WTC11 (cell line): ENCODE data around the gene CCR6.

Experiments
- ESRRA ChIP-seq: sonication (generic); formaldehyde crosslinking; IDR thresholded peaks from 2 replicates; pipeline ENCODE4 v1.8.1; 2022; ENCODE audit warnings: mild to moderate bottlenecking, missing genetic modification reagents, borderline replicate concordance
- NFE2L1 ChIP-seq: sonication (generic); formaldehyde crosslinking; IDR thresholded peaks from 2 replicates; pipeline ENCODE4 v1.8.1; 2023; ENCODE audit warnings: missing genetic modification reagents
- NFYB ChIP-seq: sonication (generic); formaldehyde crosslinking; conservative IDR thresholded peaks from 2 replicates; pipeline ENCODE4 v1.8.0; 2022; ENCODE audit warnings: low read depth, missing genetic modification reagents
- TEAD1 ChIP-seq: sonication (generic); formaldehyde crosslinking; IDR thresholded peaks from 2 replicates; pipeline ENCODE4 v1.8.0; 2022; ENCODE audit warnings: mild to moderate bottlenecking, missing genetic modification reagents
- ZNF121 ChIP-seq: sonication (generic); formaldehyde crosslinking; IDR thresholded peaks from 2 replicates; pipeline ENCODE4 v1.8.0; 2023; ENCODE audit warnings: missing genetic modification reagents
- ZNF317 ChIP-seq: sonication (generic); formaldehyde crosslinking; IDR thresholded peaks from 2 replicates; pipeline ENCODE4 v1.8.1; 2023; ENCODE audit warnings: low read depth, mild to moderate bottlenecking, moderate library complexity, missing genetic modification reagents, borderline replicate concordance
- TF ChIP-seq, protein P1 (sequence below): fragments of 200-600 bp; IDR thresholded peaks from 2 replicates; pipeline ENCODE4 v1.8.0; 2022; ENCODE audit warnings: antibody characterized with exemption
- TF ChIP-seq, protein P2 (sequence below): sonication (generic); formaldehyde crosslinking; IDR thresholded peaks from 2 replicates; pipeline ENCODE4 v1.8.0; 2022; ENCODE audit warnings: mild to moderate bottlenecking, missing genetic modification reagents
- TF ChIP-seq, protein P3 (sequence below): sonication (generic); formaldehyde crosslinking; IDR thresholded peaks from 2 replicates; pipeline ENCODE4 v1.8.1; 2023; ENCODE audit warnings: mild to moderate bottlenecking, missing genetic modification reagents, borderline replicate concordance
- TF ChIP-seq, protein P4 (sequence below): sonication (generic); formaldehyde crosslinking; conservative IDR thresholded peaks from 2 replicates; pipeline ENCODE4 v1.8.1; 2023; ENCODE audit warnings: mild to moderate bottlenecking, low read depth, missing genetic modification reagents, moderate library complexity

DNA sequence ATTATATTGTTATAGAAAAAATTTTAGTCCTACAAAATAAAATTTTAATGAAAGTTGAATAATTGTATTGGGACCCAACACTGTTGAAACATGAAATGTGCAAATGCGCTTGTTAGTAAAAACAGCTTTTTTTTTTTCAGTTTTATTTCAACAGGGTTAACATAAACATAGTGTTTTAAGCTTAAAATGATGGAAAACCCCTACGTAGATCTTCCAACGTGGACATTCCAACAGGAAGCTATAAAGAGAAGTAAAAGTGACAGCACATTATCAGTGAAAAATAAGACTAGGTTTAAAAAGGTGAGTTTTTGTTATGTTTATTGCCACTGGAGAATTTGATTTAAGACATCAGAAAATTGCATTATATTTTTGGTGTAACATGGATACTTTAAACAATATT lies 41.4 kb downstream of the CCR6 start:
- TF ChIP-seq, protein P1, sequence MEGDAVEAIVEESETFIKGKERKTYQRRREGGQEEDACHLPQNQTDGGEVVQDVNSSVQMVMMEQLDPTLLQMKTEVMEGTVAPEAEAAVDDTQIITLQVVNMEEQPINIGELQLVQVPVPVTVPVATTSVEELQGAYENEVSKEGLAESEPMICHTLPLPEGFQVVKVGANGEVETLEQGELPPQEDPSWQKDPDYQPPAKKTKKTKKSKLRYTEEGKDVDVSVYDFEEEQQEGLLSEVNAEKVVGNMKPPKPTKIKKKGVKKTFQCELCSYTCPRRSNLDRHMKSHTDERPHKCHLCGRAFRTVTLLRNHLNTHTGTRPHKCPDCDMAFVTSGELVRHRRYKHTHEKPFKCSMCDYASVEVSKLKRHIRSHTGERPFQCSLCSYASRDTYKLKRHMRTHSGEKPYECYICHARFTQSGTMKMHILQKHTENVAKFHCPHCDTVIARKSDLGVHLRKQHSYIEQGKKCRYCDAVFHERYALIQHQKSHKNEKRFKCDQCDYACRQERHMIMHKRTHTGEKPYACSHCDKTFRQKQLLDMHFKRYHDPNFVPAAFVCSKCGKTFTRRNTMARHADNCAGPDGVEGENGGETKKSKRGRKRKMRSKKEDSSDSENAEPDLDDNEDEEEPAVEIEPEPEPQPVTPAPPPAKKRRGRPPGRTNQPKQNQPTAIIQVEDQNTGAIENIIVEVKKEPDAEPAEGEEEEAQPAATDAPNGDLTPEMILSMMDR, result no peak
- TF ChIP-seq ESRRA (CRISPR knock-in tag), result no peak
- TF ChIP-seq ZNF121 (CRISPR knock-in tag), result no peak
- TF ChIP-seq, protein P2, sequence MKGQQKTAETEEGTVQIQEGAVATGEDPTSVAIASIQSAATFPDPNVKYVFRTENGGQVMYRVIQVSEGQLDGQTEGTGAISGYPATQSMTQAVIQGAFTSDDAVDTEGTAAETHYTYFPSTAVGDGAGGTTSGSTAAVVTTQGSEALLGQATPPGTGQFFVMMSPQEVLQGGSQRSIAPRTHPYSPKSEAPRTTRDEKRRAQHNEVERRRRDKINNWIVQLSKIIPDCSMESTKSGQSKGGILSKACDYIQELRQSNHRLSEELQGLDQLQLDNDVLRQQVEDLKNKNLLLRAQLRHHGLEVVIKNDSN (CRISPR knock-in tag), result no peak
- TF ChIP-seq NFYB (CRISPR knock-in tag), result no peak
- TF ChIP-seq ZNF317 (CRISPR knock-in tag), result no peak
- TF ChIP-seq, protein P3, sequence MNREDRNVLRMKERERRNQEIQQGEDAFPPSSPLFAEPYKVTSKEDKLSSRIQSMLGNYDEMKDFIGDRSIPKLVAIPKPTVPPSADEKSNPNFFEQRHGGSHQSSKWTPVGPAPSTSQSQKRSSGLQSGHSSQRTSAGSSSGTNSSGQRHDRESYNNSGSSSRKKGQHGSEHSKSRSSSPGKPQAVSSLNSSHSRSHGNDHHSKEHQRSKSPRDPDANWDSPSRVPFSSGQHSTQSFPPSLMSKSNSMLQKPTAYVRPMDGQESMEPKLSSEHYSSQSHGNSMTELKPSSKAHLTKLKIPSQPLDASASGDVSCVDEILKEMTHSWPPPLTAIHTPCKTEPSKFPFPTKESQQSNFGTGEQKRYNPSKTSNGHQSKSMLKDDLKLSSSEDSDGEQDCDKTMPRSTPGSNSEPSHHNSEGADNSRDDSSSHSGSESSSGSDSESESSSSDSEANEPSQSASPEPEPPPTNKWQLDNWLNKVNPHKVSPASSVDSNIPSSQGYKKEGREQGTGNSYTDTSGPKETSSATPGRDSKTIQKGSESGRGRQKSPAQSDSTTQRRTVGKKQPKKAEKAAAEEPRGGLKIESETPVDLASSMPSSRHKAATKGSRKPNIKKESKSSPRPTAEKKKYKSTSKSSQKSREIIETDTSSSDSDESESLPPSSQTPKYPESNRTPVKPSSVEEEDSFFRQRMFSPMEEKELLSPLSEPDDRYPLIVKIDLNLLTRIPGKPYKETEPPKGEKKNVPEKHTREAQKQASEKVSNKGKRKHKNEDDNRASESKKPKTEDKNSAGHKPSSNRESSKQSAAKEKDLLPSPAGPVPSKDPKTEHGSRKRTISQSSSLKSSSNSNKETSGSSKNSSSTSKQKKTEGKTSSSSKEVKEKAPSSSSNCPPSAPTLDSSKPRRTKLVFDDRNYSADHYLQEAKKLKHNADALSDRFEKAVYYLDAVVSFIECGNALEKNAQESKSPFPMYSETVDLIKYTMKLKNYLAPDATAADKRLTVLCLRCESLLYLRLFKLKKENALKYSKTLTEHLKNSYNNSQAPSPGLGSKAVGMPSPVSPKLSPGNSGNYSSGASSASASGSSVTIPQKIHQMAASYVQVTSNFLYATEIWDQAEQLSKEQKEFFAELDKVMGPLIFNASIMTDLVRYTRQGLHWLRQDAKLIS (CRISPR knock-in tag), result no peak
- TF ChIP-seq, protein P4, sequence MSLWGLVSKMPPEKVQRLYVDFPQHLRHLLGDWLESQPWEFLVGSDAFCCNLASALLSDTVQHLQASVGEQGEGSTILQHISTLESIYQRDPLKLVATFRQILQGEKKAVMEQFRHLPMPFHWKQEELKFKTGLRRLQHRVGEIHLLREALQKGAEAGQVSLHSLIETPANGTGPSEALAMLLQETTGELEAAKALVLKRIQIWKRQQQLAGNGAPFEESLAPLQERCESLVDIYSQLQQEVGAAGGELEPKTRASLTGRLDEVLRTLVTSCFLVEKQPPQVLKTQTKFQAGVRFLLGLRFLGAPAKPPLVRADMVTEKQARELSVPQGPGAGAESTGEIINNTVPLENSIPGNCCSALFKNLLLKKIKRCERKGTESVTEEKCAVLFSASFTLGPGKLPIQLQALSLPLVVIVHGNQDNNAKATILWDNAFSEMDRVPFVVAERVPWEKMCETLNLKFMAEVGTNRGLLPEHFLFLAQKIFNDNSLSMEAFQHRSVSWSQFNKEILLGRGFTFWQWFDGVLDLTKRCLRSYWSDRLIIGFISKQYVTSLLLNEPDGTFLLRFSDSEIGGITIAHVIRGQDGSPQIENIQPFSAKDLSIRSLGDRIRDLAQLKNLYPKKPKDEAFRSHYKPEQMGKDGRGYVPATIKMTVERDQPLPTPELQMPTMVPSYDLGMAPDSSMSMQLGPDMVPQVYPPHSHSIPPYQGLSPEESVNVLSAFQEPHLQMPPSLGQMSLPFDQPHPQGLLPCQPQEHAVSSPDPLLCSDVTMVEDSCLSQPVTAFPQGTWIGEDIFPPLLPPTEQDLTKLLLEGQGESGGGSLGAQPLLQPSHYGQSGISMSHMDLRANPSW, result no peak
- no peak for TF ChIP-seq TEAD1 (CRISPR knock-in tag)
- TF ChIP-seq NFE2L1, result no peak
